Measurements from ENCODE around the gene TRIML1. TPM values are rescaled to one million over a fixed set of nuclear protein-coding genes. Genes with fewer than 3 reads are reported as not detected.

Gene TRIML1
- total and polyA plus RNA-seq, 10 of the 15 experiments (the other 5 are each of a cell fraction or from before 2014, with no cell fraction given): not detected

DNA sequence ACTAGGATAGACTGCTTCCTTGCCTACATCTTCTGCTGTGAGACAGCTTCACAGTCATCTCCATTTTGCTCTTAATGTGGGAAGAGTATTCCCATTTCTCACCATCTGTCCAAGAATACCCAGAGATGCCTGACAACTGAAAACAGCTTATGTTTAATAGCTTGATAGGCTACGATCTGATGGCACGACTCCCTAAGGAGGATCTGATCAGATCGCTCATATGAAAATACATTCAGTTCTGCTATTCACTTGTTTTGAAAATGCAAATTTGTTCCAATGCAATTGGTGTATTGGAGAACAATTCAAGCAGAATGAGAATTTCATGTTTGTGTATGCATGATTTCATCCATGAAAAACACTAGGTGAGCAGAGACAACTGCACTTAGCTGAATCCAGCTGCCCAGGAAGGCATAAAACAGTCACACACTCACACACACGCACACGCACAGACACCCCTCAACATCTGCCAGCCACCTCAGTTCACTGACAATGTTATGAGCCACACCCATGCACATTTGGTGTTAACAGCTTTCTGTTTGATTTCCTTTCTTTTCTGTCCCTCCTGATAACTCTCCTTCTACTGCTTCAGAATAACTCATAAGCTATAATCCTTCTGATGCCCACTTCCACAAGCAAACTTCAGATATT lies 29.6 kb downstream of the TRIML1 start:
- Histone ChIP-seq H3K9ac (ENCODE audit: control insufficient read depth, insufficient read depth, low read length) (no peak overlapping the region), H3K36me3 (ENCODE audit: control insufficient read depth in 2 of 2, insufficient read depth in 2 of 2, low read length in 1 of 2) (no peaks in the 10 kb centered on the region), H3K9me3 (replicated peaks; ENCODE audit: control insufficient read depth, insufficient read depth, low read length) (no peaks in the 10 kb centered on the region), H3K4me3 (no peak overlapping the region), H2AFZ (ENCODE audit: control insufficient read depth, low read depth, low read length) (no peak overlapping the region), H3K27ac (ENCODE audit: control insufficient read depth, insufficient read depth) (no peak overlapping the region), H3K4me2 (ENCODE audit: control insufficient read depth, insufficient read depth) (no peak overlapping the region), H3K79me2 (ENCODE audit: control insufficient read depth, insufficient read depth, low read length) (no peaks in the 10 kb centered on the region), H3K27me3 (replicated peaks in 1 of 2; ENCODE audit: control insufficient read depth in 2 of 2, insufficient read depth in 2 of 2, low read length in 1 of 2) (no peaks in the 10 kb centered on the region), H3K4me1 (ENCODE audit: control insufficient read depth, insufficient read depth, low read length) (no peaks in the 10 kb centered on the region), H4K20me1 (ENCODE audit: control insufficient read depth, insufficient read depth) (no peaks in the 10 kb centered on the region)
- TF ChIP-seq POLR2A (IDR thresholded peaks at IDR 0.05; ENCODE audit: low read depth, low read length): no peak
- TF ChIP-seq ZBED1 (IDR thresholded peaks at IDR 0.05; ENCODE audit: borderline replicate concordance): no peak
- no peak for TF ChIP-seq PAX5 (IDR thresholded peaks at IDR 0.05; ENCODE audit: borderline replicate concordance, low read depth, low read length)
- TF ChIP-seq TARDBP (IDR thresholded peaks at IDR 0.05; ENCODE audit: borderline replicate concordance): no peak
- TF ChIP-seq ZBTB4 (CRISPR knock-in tag; IDR thresholded peaks at IDR 0.05): no peak
- TF ChIP-seq, protein P1, sequence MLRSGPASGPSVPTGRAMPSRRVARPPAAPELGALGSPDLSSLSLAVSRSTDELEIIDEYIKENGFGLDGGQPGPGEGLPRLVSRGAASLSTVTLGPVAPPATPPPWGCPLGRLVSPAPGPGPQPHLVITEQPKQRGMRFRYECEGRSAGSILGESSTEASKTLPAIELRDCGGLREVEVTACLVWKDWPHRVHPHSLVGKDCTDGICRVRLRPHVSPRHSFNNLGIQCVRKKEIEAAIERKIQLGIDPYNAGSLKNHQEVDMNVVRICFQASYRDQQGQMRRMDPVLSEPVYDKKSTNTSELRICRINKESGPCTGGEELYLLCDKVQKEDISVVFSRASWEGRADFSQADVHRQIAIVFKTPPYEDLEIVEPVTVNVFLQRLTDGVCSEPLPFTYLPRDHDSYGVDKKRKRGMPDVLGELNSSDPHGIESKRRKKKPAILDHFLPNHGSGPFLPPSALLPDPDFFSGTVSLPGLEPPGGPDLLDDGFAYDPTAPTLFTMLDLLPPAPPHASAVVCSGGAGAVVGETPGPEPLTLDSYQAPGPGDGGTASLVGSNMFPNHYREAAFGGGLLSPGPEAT (IDR thresholded peaks at IDR 0.05; ENCODE audit: low read depth): no peak
- no peak for TF ChIP-seq KLF5 (IDR thresholded peaks at IDR 0.05; ENCODE audit: partially characterized antibody)
- TF ChIP-seq FOS (IDR thresholded peaks at IDR 0.05; ENCODE audit: borderline replicate concordance, extremely low read depth, insufficient read length): no peak
- no peak for TF ChIP-seq PML (IDR thresholded peaks at IDR 0.05; ENCODE audit: low read length)
- TF ChIP-seq CREB1 (IDR thresholded peaks at IDR 0.05; ENCODE audit: low read depth): no peak
- no peak for TF ChIP-seq STAT3 (IDR thresholded peaks at IDR 0.05; ENCODE audit: low read depth, low read length)
- no peak for TF ChIP-seq GATAD2B (conservative IDR thresholded peaks at IDR 0.05; ENCODE audit: low read depth)
- in situ Hi-C loops (cut with MboI): no loop called here
- POLR2A ChIA-PET: no interaction called here
- RAD21 ChIA-PET (ENCODE audit: unreplicated experiment): no interaction called here
- ATAC-seq: no peak
- no peak for FAIRE-seq
- CTCF ChIA-PET: no interaction called here
- no TSS peak for BruUV-seq (replicated peaks)
- intact Hi-C loops (cut with micrococcal nuclease; ENCODE audit: unreplicated experiment): no loop called here
- 31% methylated on average over 5 of the region's 5 CpGs for WGBS (ENCODE audit: insufficient coverage, insufficient replicate concordance, low lambda C conversion rate, missing lambda C conversion rate)
- no peak for DNase-seq (ENCODE audit: low read depth, low spot score)
- SMC1A ChIA-PET (ENCODE audit: uncharacterized antibody, unreplicated experiment): interaction anchor here (0.6 kb wide), 1 partner anchor 8 kb away, joined by 3 read pairs; no protein-coding TSS in a partner anchor

Measured in GM12878 (cell line).